ENCODE data around the gene CNKSR3.
"Not testable (repeated sequence)": the region's sequence is repeated elsewhere in the genome, so short reads cannot be mapped to it uniquely, and the experiment has no call there.

The CNKSR3 gene

DNA sequence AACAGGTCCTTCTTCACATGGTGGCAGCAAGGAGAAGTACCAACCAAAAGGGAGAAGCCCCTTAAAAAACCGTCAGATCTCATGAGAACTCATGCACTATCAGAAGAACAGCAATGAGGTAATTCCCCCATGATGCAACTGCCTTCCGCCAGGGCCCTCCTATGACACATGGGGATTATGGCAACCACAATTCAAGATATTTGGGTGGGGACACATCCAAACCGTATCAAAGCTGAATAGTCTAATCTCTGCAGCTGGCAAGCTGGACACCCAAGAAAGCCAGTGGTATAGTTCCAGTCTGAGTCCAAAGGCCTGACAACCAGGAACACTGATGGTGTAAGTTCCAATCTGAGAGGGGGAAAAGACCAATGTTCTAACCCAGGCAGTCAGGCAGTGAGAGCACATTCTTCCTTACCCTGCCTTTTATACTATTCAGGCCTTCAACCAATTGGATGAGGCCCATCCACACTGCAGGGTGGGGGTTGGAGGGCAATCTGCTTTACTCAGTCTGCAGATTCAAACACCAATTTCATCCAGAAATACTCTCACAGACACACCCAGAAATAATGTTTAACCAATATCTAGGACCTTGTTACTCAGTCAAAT is 17.9 kb upstream of the CNKSR3 start:
- no peak for DNase-seq (ENCODE audit: low spot score)

DNA sequence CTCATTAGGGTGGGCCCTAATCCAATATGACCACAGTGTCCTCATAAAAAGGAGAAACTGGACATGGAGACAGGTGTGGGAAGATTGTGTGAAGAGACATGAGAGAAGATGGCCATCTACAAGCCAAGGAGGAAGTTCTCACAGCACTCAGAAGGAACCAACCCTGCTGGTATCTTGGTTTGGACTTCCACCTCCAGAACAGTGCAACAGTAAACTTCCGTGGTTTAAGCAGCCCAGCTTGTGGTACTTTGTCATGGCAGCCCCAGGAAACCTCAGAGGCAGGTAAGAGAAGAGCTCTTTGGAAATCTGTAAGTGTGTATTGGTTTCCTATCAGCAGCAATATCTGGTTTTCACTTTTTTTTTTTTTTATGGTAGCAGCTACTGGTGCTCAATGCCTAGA is 16.5 kb upstream of the CNKSR3 start:
- DNase-seq (ENCODE audit: low spot score) = no peak

DNA sequence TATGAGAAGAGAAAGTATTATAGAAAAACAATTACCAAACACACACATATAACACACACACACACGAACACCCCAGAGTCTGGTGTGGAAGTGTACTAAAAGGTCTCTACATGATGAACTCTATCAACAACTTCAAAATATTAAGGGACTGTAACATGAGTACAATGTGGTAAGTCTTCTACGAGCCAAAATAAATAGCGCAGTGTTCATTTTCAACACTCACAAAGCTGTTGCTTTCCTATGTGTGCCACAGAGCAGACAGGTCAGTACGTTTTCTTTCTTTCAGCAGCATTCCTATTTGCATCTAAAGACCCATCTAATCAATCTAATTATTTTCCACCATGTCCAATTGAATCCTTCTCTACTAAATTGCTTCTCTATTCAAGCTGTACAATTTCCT is 12.1 kb upstream of the CNKSR3 start:
- no peak for DNase-seq (ENCODE audit: low spot score)

DNA sequence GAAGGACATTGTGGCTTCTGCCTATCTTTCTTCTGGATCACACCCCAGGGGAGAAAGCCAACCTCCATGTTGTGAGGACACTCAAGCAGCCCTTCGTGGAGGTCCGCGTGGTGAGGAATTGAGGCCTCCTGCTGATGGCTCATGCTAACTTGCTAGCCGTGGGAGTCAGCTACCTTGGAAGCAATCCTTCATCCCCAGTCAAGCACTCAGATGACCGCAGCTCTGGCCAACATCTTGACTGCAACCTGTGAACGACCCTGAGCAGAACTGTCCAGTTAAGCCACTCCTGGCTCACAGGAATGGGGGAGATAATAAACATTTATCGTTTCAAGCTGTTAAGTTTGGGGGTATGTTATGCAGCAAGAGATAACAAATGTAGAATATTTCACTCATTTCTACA is 10.9 kb upstream of the CNKSR3 start:
- no peak for DNase-seq (ENCODE audit: low spot score)

DNA sequence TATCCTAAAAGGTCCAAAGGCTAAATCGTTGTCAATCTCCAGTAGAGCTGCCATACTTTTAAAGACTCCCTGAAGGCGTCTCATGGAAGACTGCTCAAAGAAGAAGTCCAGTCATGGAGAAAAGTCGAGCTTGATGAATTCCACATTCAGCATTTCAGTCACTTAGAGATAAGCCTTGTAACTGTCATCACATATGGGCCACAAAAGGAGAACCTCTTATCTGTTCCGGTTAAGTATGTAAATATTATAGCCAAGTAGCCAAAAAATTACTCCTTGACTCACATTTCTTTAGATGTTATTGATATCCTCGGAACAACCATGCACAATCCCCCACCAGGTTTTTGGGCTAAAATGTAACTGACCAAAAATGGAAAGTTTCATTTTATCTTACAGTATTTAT is 9.8 kb upstream of the CNKSR3 start:
- no peak for DNase-seq (ENCODE audit: low spot score)

DNA sequence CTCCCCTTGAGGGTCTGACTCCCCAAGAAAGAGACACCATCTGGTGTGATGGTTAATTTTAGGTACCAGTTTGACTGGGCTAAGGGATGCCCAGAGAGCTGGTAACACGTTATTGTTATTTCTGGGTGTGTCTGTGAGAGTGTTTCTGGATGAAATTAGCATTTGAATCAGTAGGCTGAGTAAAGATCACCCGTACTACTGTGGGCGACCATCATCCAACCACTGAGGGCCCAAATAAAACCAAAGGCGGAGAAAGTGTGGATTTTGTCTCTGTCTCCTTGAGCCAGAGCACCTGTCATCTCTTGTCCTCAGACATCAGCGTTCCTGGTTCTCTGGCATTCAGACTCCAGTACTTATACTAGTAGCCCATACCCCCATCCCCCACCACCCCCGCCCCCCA is 7.9 kb upstream of the CNKSR3 start:
- DNase-seq (ENCODE audit: low spot score) = no peak

DNA sequence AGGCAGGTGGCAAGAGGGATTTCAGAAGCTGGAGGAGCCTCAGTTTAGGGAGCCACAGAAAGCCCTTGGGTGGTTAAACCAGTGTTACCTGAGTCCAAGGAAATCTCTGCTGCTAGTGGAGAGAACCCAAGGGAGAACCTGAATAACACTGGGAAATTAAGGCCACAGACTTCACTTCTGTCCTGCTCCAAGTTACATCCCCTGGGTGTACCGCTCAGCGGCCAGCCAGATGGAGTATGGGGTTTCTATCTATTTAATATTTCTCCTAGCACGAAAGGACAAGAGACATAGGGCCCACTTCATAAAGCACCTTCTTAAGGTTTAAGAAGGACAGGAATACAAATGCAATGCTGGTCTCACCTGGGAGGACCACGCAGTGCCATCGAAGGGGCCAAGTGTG is 5.8 kb upstream of the CNKSR3 start:
- no peak for DNase-seq (ENCODE audit: low spot score)

DNA sequence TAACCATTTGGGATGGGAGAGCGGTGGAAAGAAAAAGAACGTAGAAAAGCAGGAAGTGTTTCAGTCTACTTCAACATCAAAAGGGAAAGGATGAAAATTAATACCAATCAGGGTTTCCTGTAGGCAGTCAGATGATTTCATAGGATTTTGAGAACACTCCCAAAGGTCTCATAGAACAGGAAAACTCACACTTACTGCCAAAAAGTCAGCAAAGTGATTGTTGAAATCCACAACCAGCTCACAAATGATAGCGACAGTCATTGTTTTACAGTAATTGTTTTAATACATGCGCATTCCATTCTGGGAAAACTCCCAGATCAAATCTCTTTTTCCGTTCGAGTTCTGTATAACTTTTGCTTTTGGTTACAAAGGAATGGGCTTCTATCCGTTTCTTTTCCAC is 5.3 kb upstream of the CNKSR3 start:
- DNase-seq (ENCODE audit: low spot score) = no peak

DNA sequence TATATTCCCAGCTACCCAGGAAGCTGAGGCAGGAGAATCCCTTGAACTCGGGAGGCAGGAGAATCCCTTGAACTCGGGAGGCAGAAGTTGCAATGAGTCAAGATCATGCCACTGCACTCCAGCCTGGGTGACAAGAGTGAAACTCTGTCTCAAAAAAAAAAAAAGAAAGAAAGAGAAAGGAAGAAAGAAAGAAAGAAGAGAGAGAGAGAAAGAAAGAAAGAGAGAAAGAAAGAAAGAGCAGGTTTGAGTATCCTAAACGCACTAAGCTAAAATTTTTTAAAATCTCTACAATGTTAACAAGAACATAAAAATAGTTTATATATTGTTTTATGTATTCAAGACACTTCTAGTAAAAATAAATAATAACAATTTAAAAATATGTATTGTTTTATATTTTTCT is 4.6 kb upstream of the CNKSR3 start:
- not testable (repeated sequence) for DNase-seq (ENCODE audit: low spot score)

DNA sequence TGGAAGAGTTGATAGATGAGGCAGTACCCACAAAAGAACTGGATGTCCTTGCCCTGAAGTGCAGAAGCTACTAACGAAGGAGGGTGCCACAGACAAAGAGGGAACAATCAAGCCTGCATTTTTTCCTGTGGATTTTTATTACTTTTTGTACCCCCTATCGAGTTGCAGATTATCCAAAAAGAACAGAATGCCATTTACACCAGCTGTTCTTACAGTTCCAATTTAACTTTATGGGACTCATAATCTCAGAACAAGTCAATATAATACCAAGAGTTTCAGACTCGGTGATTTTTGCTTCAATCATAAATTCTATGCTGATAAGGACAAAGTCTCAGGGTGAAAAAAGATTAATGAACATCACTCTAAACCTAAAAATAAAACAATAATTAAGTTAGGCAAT is 4.0 kb upstream of the CNKSR3 start:
- no peak for DNase-seq (ENCODE audit: low spot score)

DNA sequence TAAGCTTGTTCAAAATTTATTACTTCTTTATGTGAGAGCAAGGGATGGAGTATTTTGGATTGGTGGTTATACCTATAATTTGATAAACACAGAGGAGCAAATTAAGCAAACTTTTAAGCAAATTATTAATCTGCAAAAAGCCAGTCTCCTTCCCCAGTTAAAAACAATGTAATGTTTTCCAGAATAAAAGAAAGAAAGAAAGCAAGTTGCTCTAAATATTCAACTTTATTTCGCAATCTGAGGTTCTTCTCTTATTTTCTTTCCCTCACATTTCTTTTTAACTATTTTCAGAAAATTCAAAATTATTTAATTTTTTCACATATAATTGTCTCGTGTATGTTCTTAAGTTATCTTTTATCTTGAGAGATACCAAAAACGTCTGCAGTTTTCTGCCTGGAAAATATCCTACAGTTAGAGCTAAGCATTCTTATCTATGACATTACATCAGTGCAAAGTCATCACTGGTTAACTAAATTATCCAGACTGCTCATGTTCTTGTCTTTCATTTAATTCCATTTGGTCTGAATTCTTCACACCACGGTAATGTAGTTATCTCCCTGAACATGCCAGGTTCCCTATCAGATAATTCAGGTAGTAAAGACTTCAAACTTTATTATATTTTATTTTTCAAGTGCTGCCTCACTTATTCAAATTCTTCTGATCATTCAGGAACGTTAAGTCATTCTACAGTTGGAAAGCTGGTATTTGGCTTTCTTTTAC is 3.3 kb upstream of the CNKSR3 start:
- peak; percentile 75 for DNase-seq (ENCODE audit: low spot score)

DNA sequence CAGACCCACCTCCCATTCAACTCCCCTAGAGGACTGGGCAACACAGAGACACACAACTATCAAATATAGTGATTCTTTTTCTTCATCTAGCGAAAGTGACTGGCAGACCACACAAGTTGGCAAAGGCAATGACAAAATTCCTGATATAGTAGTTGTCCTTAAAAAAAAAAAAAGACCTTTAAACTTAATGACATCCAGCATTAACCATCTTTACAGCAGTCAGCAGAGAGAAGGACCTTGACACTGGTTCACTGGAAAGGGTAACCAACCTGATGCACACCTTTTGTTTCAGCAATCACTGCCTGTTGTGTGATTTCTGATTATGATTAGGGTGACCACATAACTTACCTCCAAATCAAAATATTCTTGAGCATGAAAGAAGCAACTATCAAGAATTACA is 1.7 kb upstream of the CNKSR3 start:
- DNase-seq (ENCODE audit: low spot score) = no peak

DNA sequence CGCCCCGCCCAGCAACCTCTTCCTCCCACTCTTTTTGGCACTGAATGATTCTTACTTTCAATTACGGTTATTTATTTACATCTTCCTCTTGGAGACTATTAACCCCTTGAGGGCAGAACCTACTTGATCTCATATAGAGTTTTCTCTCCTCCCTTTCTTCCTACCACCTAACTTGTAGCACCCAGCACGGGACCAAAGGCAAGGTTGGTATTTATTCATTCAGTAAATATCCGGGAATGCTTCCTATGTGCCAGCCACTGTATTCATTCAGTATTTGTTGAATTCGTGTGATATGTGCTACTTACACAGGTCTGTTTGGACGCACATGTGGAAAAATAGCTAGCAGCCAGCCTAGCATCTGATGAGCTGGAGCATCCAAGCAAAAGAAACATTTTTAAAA is 1.3 kb upstream of the CNKSR3 start:
- DNase-seq (ENCODE audit: low spot score) = no peak

DNA sequence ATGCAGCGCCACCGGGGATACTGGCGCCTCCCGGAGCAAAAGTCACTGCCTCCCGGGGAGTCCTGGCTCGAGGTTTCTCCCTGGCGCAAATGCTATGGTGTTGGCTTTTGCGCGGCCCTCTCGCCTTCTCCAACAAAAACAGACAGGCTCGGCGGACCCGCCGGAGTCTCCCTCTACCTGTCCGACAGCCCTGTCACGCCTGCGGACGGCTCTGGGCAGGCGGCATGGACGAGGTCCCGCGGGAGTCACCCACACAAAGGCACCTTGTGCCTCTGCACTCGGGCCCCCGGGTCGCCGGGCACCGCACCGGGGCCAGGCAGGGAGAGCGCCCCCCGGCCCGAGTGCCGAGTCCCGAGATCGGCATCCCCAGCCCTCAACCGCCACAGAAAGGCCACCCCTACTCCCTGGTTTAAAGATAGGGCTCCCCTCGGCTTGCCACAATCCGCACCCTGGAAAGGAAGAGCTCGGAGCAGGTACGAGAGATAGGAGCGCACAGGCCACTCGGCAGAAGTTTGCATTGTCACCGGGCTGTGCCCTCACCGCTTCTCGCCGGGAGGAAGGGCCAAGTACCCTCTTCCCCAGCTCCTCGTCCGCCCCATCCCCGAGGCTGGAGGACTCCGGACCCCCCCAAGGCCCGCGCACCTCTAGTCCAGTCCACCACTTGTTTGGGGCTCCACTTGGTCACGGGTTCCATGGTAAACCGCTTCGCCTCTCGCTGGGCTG is 903 bp downstream of the CNKSR3 start:
- DNase-seq (ENCODE audit: low spot score) = no peak

DNA sequence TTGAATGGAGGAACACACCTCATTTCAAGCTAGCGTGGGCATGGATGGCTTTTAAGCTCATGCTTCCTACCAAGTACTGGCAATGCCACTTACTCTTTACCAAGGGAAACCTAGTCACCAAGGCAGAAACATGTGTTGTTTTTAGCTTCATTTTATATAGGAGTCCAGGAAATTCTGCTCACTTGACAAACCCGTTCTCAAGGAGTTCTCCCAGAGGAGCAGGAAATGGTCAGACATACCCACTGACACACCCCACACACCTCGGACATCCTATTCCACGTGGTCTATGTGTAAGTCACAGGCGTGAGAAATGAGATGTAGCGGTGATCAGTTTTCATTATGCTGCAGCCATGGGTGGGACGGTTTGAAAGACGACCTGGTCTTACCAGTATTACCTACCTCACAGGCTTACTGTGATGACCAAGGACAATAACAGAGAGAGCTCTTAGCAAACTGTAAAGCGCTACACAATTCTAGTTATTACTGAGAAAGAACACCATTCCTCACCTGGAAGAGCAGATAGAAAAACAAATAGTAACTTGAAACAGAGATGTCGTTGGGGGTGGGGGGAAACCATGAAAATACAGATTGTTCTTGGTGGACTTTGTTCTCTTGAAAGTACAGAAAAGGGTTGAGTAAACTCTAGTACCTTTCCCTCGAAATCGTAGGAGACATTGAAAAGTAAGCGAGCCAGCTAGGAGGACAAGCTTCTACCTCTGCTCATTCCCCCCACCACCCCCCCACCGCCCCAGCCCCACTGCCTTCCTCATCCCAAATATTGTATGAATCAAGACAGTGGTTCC is 1.7 kb downstream of the CNKSR3 start:
- DNase-seq (ENCODE audit: low spot score) = no peak

DNA sequence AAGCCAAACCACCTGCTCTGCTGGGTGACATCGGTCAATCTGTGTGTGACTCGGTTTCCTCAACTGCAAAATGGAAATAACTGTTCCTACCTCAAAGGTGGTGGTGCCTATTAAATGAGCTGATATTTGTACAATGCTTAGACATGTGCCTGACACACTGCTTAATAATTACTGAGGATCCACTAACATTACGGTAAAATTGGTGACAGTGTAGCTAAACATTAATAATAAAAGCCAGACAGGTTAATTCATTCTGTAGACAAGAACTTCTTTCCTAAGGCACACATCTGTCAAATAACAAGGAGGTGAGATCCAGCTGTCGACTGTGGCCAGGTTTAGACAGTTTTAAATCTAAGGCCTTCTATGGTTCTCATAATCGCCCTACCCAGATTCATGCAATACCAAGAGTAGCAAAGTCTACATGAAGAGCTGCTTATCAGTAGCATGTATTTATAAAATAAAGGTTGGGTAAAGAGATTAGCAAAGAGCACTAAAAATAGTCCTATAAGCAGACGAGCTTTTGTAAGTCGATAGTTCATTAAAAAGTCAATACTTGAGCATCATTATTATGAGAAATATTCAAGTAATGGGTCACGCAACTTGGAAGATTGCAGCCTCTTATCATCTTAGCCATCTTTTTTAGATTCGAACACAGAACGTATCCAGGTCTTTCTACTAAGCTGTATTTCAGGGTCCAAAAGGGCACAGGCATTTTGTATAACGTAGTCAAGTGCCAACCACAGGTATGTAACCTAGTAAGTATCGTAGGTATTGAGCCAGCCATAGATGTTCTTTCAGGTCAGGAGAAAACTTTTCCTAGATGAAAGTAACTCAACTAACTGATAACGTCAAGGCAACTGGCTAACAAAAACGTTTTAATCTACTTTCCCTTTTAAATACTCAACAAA is 3.2 kb downstream of the CNKSR3 start:
- DNase-seq (ENCODE audit: low spot score) = no peak

DNA sequence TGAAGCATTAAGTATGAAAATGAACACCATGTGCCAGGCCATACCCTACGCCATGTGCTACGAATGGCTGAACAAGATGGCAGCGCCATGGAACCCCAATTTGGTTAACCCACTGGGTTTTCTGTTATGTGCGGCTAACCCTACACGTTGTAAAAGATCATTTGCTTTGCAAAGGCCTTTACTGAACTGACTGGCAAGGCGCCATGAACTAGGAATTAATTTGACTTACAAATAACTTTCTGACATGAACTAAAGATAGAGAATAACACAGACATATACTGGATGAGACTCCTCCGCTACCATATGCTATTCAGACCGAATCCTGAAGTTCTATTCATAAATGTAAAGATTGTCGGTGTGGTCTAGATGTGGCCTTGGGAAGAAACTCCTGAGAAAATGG is 3.9 kb downstream of the CNKSR3 start:
- DNase-seq (ENCODE audit: low spot score) = no peak

DNA sequence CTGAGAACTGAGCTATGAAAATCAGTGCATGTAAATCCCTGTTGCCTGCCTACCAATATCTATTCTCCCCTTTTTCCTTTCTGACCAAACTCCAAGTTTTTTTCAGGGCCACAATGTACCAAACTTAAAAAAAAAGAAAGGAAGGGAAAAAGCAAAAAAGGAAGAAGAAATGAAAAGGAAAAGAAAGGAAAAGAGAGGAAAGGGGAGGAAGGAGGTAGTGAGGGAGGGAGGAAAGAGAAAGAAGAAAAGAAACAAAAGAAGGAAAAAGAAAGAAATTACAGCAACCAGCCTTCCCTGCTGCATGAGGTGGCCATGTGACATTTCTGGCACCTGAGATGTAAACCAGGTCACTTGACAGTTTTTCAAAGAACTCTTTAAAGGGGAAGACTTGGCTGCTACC is 4.4 kb downstream of the CNKSR3 start:
- DNase-seq (ENCODE audit: low spot score) = no peak

DNA sequence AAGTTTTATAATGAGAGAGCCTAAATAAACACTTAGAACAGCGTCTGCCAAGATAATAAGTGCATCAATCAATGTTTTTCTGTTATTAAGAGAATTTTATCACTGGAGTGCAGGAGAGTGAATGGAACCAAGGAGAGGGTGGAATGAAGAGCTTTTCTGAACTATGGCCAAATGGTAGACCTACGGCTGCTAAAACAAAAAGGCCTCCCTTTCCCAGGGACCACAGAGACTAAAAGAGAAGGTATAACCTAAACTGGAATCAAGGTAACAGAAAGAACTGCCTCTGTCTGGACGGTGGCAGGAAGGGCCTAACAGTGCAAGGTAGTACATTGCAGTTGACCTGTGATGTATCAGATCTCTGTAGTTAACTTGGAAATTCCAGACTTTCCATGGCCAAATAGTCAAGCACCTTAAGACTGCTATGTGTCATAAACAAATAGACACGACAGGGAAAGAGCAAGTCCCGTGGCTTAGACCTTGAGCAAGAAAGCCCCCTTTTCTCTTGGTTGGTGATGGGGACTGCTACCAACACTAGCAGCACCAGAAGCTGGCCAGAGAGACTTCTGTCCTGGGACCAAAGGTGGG is 5.5 kb downstream of the CNKSR3 start:
- DNase-seq (ENCODE audit: low spot score) = no peak

DNA sequence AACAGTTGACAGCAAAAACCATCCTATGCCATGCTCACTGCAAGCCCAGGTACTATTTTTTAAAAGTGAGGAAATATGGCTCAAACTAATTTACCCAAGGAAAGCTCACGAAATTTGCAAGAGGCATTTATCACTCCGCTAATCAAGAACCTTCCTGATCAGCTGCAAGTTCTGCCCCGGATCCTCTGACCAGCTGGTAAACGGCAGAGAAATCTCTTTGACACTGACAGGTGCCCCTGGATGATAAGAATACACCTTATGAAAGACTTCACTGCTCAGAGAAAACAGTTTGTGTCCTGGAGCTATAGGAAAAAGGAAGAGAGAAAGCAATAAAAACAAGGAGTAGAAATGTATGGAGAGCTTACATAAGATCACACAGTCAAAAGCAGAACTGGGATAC is 6.4 kb downstream of the CNKSR3 start:
- no peak for DNase-seq (ENCODE audit: low spot score)

DNA sequence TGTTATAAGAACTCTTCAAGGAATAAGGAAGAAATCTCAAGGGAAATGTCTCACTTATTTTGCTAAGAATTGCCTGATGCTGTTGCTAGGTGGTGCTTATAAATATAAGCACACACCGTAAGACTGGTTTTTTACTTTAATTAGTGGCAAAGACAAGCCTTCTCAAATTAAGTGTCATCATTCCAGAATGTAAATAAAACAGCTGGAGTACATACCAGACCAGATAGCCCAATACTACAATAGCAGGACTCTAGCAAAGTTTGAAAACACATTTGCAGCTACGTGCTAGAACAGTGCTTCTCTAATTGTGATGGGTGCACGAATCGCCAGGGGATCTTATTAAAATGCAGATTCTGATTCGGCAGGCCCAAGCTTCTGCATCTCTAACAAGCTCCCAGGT is 6.8 kb downstream of the CNKSR3 start:
- DNase-seq (ENCODE audit: low spot score) = no peak
